ENCODE data around the gene ACOX2. TPM values are rescaled to one million over a fixed set of nuclear protein-coding genes. Genes with fewer than 3 reads are reported as not detected.

ACOX2 gene
- 18.8 TPM for total RNA-seq
- long read RNA-seq, transcript ACOX2-201 (15 exons, 2,426 nt): major isoform, 17 of 32 reads
- long read RNA-seq, partial matches to known transcripts: 7 of 32 reads
- long read RNA-seq, other reads (novel, unspliced or antisense): 6 of 32 reads

DNA sequence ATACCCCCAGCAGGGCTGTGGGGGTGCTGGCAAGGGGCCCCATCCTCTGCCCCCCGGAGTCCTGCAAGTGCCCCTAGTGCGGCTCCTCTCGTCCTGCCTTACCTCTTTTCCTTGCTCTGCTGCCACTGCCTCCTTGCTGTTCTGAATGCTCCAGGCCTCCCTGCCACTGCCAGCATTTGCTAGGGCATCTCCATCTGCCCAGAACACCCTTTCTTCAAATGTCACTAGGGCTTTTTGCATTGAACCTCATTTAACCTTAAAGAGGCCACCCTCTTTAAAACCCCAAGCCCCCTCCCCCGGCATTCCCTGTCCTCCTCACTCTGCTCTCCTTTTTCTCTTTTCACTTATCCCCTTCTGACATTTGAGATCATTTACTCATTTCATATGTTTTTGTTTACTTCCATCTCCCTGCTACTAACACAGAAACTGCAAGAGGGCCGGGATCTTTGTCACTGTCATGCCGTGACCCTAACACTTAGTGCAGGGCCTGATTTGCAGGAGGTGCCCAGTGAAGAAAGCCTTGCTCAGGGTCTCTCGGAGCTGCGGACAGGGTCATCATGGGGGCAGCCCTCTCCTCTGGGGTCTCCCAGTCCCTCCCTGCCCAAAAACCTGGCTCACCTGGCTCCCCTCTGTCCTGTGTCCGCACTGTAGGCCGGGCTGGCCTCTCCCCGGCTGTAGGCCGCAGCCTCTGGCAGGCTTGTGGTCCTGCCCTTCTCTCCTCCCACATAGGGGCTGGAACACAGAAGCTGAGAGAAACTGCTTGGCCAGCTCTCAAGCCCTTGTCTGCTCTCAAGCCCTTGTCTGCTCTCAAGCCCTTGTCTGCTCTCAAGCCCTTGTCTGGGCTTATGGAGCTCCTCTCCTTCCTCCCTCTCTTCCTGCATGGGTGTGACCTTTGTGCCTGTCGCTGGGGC lies at the start of gene ACOX2:
ACOX2 (minus strand) TSS at position 690 of the 911 bp plus-strand sequence. CDS start 2,084 bp downstream, outside the sequence.
- no peak for DNase-seq (ENCODE audit: low spot score)

DNA sequence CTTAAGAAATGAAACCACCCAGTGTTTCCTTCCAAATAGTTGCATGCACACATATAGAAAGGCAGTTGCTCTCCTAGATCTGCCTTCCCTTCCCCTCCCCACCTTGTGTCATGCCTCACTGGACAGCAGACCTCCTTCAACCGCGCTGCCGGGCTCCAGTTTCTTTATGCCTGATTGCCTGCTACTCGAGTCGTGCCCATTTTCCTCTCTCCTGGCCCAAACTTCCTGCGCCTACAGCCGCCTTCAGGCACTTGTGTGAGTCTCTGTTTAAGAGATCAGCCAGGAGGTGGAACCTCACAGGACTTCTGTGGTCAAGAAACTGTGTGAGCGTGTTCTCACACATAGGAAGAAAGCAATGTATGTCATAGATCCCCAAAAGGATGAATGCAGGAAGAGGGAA lies 49.0 kb upstream of the ACOX2 start:
- DNase-seq (ENCODE audit: low spot score): no peak

- peak; percentile 96 for DNase-seq (ENCODE audit: low spot score)
These were observed 48.2 kb upstream of the ACOX2 start for GRCh38 chr3:58585005-58585786.

DNA sequence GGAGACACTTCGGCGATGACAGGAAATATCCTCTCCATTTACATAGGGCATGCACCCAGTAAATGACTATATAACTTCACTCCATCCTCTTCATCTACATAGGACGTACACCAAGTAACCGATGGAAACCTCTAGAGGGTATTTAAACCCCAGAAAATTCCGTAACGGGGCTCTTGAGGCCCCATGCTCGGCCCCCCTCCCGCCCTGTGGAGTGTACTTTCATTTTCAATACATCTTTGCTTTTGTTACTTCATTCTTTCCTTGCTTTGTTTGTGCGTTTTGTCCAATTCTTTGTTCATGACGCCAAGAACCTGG lies 47.7 kb upstream of the ACOX2 start:
- DNase-seq (ENCODE audit: low spot score): no peak

- no peak for DNase-seq (ENCODE audit: low spot score)
These were observed 44.5 kb upstream of the ACOX2 start for GRCh38 chr3:58581328-58582091.

- no peak for DNase-seq (ENCODE audit: low spot score)
These were observed 43.9 kb upstream of the ACOX2 start for GRCh38 chr3:58580826-58581327.

DNA sequence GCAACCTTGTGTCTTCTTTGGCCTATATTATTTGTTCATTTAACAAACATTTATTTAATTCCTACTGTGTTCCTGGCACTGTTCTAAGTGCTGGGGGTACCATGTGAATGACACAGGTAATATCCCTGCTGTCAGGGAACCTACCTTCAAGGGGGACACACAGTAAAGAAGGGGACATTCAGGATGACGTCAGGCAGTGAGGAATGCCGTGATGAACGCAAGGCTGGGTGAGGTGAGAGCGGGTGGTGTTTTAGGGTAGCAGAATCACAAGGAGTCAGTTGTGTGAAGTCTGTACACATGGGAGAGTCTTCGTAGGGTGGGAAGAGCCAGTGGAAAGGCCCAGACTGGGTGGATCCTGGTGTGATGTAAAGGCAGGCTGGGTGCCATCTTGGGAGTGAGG lies 41.9 kb upstream of the ACOX2 start:
- no peak for DNase-seq (ENCODE audit: low spot score)

- no peak for DNase-seq (ENCODE audit: low spot score)
These were observed 40.4 kb upstream of the ACOX2 start, which contains the start of gene FAM107A for GRCh38 chr3:58577269-58577821. Gene FAM107A (minus strand): TSS chr3:58577391. CDS start chr3:58569860, 7,531 bp downstream.

GRCh38 chr3:58576716-58577115 lies 39.7 kb upstream of the ACOX2 start:
- no peak for DNase-seq (ENCODE audit: low spot score)

DNA sequence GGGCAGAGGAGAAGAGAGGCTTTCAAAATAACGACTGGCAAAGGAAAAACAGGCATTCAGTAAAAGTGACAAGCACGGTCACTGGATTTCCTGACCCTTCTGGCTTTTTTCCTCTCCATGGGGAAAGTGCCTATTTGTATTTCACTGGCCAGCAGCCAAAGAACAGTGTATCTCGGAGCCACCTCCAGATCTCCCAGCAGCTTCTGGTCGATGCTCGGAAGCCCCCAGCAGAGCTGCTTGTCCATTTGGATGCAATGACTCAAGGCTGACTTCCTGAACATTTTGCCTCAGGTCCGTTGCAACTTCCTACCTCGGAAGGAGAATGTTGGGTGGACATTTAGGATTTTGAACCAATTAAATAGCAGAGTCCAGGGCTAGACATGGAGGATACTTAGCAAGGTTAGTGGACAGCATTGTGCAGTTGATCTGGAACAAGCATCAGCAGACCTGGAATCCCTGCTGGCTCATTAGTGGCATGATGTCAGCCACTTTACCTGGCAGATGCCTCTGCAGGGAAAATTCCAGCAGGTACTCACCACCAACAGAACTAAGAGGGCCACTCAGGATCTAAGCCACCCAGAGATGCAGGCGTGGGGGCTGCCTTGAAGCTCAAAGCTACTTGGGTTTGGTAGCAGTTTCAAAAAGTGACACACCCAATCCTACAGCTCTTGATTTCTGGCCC lies 39.1 kb upstream of the ACOX2 start:
- DNase-seq (ENCODE audit: low spot score): no peak

DNA sequence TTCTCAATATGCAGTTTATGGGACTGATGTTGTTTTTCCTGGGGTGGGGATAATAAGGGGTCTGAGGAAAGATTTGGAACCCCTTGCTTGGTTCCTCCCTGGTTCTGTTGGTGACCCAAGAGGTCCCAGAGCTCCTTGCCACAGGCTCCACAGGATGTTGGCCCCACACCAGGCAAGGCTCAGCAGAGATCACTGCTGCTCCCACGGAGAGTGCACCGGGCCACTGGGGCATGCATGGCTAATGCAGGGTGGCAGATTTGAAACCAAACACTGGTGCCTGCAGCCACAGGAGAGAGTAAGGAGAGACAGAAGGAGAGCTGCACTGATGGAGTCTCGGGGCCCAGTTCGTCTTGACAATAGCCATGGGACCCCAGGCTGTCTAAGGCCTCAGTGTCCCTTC lies 37.7 kb upstream of the ACOX2 start:
- no peak for DNase-seq (ENCODE audit: low spot score)

GRCh38 chr3:58574106-58574505 lies 37.1 kb upstream of the ACOX2 start:
- DNase-seq (ENCODE audit: low spot score): no peak

DNA sequence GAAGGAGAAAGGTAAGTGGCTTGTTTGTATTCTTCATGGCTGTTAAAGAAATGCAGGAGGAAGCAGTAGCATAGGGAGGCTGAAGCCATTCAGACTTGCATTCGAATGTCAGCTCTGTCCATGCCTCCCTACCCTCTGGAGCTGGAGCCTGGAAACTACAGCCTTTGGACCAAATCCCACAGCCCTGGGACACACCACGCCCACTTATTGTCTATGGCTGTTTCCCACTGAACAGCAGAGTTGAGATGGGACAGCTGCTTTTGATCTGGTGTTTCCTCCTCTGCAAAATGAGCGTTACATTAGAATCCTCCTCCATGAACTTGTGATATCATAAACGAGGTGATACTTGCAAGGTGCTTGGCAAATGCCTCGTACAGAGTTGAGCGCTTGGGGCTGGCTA lies 36.6 kb upstream of the ACOX2 start:
- no peak for DNase-seq (ENCODE audit: low spot score)

DNA sequence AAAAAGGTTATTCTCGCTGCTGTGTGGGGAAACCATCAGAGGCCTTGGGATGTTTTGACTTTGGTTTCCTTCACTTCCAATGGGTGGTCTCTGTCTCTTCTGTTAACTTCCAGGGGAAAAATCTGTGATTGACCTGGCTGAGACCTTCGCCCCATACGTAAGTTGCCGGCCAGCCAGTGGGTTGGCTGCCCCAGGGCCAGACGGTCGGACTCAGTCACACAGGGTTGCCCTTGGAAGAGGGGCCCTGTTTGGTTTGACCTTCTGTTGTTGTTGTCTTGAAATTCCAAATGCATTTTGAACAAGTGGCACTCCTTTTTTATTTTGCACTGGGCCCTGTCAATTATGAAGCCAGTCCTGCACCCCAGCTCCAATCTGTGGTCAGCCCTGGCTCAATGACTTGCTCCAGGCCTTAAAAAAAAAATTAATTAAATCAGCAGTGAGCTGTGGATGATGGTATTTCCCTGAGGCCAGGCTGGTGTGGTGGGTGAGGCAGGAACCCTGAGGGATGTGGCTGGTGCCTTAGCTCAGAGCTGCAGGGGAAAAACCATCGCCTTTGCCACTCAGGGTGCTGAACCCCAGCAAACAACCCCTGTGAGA lies 35.7 kb upstream of the ACOX2 start:
- no peak for DNase-seq (ENCODE audit: low spot score)

DNA sequence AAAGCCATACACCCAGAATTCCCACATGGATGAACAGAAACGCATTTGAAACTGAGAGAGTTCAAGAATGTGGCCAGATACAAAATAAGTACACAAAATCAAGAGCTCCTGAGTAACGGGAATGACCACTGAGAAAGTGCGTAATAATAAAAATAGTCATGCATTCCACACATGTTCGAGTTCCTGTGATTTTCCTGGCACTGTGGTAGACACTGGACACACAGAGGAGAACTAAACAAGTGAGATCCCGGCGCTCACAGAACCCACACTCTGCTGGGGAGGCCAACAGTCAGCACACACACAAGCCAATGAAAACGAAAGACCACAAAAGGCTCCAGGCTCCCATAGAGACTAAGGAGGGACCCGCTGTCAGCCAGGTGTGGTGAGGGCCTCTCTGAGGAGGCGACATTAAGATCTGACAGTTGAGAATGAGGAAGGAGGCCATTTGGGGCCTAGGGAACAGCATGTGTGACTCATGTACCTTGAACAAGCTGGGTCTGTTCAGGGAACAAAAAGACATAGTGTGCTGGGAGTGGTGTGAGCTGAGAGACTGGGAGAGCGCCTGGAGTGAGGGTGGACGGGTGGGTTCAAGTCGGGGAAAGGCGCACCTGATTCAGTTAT lies 35.1 kb upstream of the ACOX2 start:
- no peak for DNase-seq (ENCODE audit: low spot score)

DNA sequence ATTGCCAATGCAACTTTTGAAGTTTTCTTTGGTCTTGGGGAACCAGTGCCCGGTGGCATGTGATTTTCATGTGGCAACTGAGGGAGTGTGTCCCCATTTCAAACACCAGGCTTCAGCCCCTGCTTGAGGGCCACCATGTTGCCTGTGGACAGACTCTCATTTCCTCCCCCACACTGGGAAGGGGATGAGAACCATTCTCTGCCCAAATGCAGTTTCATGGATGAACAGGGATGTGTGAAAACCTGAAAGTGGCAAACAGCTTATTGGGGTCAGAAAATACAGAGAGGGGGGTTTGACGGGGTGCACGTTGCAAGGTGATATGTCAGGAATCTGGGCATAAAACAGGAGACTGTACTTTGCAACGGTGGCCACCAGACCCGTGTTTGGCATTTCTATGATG lies 33.9 kb upstream of the ACOX2 start:
- DNase-seq (ENCODE audit: low spot score): peak; percentile 77

DNA sequence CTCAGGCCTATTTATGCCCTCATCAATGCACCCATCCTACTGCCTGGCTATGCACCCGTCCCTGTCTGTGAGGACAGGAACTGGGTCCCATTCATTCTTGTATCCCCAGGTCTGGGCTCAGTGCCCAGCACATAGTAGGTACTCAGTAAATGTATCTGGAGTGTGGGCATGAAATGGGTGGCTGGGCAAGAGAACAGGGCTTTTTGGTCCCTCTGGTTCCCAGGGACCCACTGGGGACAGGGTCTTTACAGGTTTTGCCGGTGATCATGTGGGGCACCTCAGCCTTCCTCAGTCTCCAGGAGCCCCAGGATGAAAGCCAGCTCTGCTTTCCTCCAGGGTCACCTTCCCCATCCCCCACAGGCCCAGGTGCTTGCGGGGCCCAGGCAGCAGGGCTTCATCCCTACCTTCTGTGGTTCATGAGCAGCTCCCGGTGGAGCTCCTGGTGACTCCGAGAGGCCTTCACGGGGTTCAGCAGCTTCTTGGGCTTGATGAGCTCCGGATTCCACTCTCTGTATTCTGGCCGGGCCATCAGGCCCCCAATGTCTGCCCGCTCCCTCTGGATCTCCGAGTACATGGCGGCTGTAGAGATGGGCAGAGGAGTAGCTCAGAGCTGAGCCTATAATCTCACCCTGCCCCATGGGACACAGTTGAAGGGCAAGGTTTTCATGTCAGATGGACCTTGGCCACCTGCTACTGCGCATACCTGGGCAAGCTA lies 32.5 kb upstream of the ACOX2 start:
- peak; percentile 69 for DNase-seq (ENCODE audit: low spot score)

GRCh38 chr3:58568572-58569286 lies 31.7 kb upstream of the ACOX2 start:
- DNase-seq (ENCODE audit: low spot score): peak; percentile 92
